GM18868 (cell line): ENCODE measurements around the gene SHCBP1L.
"Not testable (repeated sequence)": the region's sequence is repeated elsewhere in the genome, so short reads cannot be mapped to it uniquely, and the experiment has no call there.

Experiments
- ATAC-seq: cut with Tn5 transposase; IDR thresholded peaks from one replicate; pipeline ENCODE4 v1.9.1; 2021; ENCODE audit warnings: mild to moderate bottlenecking, moderate library complexity; ENCODE audit not compliant: unreplicated experiment

The SHCBP1L gene

GRCh38 chr1:182965861-182966260, 12.9 kb upstream of the SHCBP1L start:
- ATAC-seq = no peak

GRCh38 chr1:182965096-182965495, 12.1 kb upstream of the SHCBP1L start:
- no peak for ATAC-seq

GRCh38 chr1:182962554-182963115, 9.7 kb upstream of the SHCBP1L start:
- ATAC-seq = peak; percentile 97

- no peak for ATAC-seq
Measured at GRCh38 chr1:182960046-182960445, 7.1 kb upstream of the SHCBP1L start.

GRCh38 chr1:182957902-182958395, 5.0 kb upstream of the SHCBP1L start:
- no peak for ATAC-seq

- no peak for ATAC-seq
Measured at GRCh38 chr1:182956708-182957365, 3.9 kb upstream of the SHCBP1L start.

- no peak for ATAC-seq
Measured at GRCh38 chr1:182955596-182956588, 2.9 kb upstream of the SHCBP1L start.

GRCh38 chr1:182953826-182954225, 860 bp upstream of the SHCBP1L start:
- no peak for ATAC-seq

GRCh38 chr1:182943336-182943735, 9.6 kb downstream of the SHCBP1L start:
- not testable (repeated sequence) for ATAC-seq

- not testable (repeated sequence) for ATAC-seq
Measured at GRCh38 chr1:182942145-182942544, 10.8 kb downstream of the SHCBP1L start.

GRCh38 chr1:182939413-182939812, 13.6 kb downstream of the SHCBP1L start:
- no peak for ATAC-seq

GRCh38 chr1:182935716-182936115, 17.2 kb downstream of the SHCBP1L start:
- ATAC-seq = no peak

GRCh38 chr1:182930985-182931384, 22.0 kb downstream of the SHCBP1L start:
- no peak for ATAC-seq

GRCh38 chr1:182927693-182928433, 25.1 kb downstream of the SHCBP1L start:
- ATAC-seq = peak; percentile 81

- ATAC-seq = no peak
Measured at GRCh38 chr1:182925661-182926060, 27.3 kb downstream of the SHCBP1L start.

- no peak for ATAC-seq
Measured at GRCh38 chr1:182917378-182917777, 35.6 kb downstream of the SHCBP1L start.

GRCh38 chr1:182913401-182913800, 39.6 kb downstream of the SHCBP1L start:
- no peak for ATAC-seq

GRCh38 chr1:182910143-182910542, 42.8 kb downstream of the SHCBP1L start:
- no peak for ATAC-seq

GRCh38 chr1:182909578-182909977, 43.4 kb downstream of the SHCBP1L start:
- no peak for ATAC-seq

- ATAC-seq = no peak
Measured at GRCh38 chr1:182905321-182905720, 47.6 kb downstream of the SHCBP1L start.

GRCh38 chr1:182901946-182902345, 51.0 kb downstream of the SHCBP1L start:
- not testable (repeated sequence) for ATAC-seq
